Activated CD4-positive, alpha-beta memory T cell treated with anti-CD3 and anti-CD28 coated beads for 36 hours (primary cell): ENCODE measurements around the gene MTG2. TPM values are rescaled to one million over a fixed set of nuclear protein-coding genes. Genes with fewer than 3 reads are reported as not detected.
A peak's percentile ranks its signal among the peaks of the same experiment; 100 is the strongest.

ENCODE experiments used
- CTCF ChIA-PET: fragments of 350-600 bp; sonication (Branson Sonifier 250); formaldehyde crosslinking; loops from one replicate; lab custom pipeline; 2021; ENCODE audit warnings: antibody characterized with exemption, inconsistent platforms; lab: Charles Lee
- POLR2A ChIA-PET: fragments of 350-600 bp; sonication (Branson Sonifier 250); formaldehyde crosslinking; loops from one replicate; lab custom pipeline; 2021; ENCODE audit warnings: antibody characterized with exemption; lab: Charles Lee
- DNase-seq: peaks from one replicate; pipeline ENCODE4 v3.0.0-alpha.2; 2020
- H3K27ac Mint-ChIP-seq: one replicate; pipeline ENCODE4 v1.8.0; 2021; ENCODE audit warnings: mixed read lengths
- H3K27me3 Mint-ChIP-seq: one replicate; pipeline ENCODE4 v1.8.0; 2021; ENCODE audit warnings: mixed read lengths
- H3K36me3 Mint-ChIP-seq: one replicate; pipeline ENCODE4 v1.8.0; 2021; ENCODE audit warnings: mixed read lengths
- H3K4me1 Mint-ChIP-seq: one replicate; pipeline ENCODE4 v1.8.0; 2021; ENCODE audit warnings: low read depth, mixed read lengths
- H3K4me3 Mint-ChIP-seq: one replicate; pipeline ENCODE4 v1.8.0; 2021; ENCODE audit warnings: mild to moderate bottlenecking, mixed read lengths
- H3K9me3 Mint-ChIP-seq: one replicate; pipeline ENCODE4 v1.8.0; 2021; ENCODE audit warnings: mixed read lengths
- intact Hi-C: fragments of 100-400 bp; cut with micrococcal nuclease; formaldehyde crosslinking; loops from one replicate; pipeline ENCODE4 v1.15.1; 2023
- total RNA-seq, 2 experiments: library from RNA; stranded (reverse); gene quantifications; one replicate each; pipeline ENCODE4 v1.2.3, GENCODE V29; 2021

MTG2 gene
- total RNA-seq, 2 experiments from 2014 or later: 31.4 to 32.5 TPM

- CTCF ChIA-PET: no interaction called here
- H3K27ac Mint-ChIP-seq: no peak overlapping the region
- intact Hi-C loops: no loop called here
- H3K4me3 Mint-ChIP-seq: no peak overlapping the region
- POLR2A ChIA-PET: no interaction called here
- peaks cover 24% of the 10 kb centered on the region for H3K27me3 Mint-ChIP-seq
- DNase-seq: no peak
- H3K36me3 Mint-ChIP-seq: no peaks in the 10 kb centered on the region
- no peaks in the 10 kb centered on the region for H3K4me1 Mint-ChIP-seq
- no peaks in the 10 kb centered on the region for H3K9me3 Mint-ChIP-seq
Measured at GRCh38 chr20:62214067-62214466, 31.2 kb downstream of the MTG2 start.

GRCh38 chr20:62215020-62215990, 32.5 kb downstream of the MTG2 start:
- Mint-ChIP-seq H3K4me3 (no peak overlapping the region), H3K36me3 (no peaks in the 10 kb centered on the region), H3K4me1 (no peaks in the 10 kb centered on the region), H3K27ac (no peak overlapping the region), H3K9me3 (no peaks in the 10 kb centered on the region), H3K27me3 (peaks cover 26% of the 10 kb centered on the region)
- intact Hi-C loops: no loop called here
- ChIA-PET POLR2A (no interaction called here), CTCF (no interaction called here)
- DNase-seq: no peak

- POLR2A ChIA-PET: no interaction called here
- Mint-ChIP-seq H3K9me3 (no peaks in the 10 kb centered on the region), H3K27ac (no peak overlapping the region), H3K27me3 (peaks cover 32% of the 10 kb centered on the region), H3K4me1 (no peaks in the 10 kb centered on the region), H3K4me3 (no peak overlapping the region), H3K36me3 (no peaks in the 10 kb centered on the region)
- CTCF ChIA-PET: no interaction called here
- DNase-seq: no peak
- intact Hi-C loops: no loop called here
Measured at GRCh38 chr20:62215991-62216635, 33.3 kb downstream of the MTG2 start.

- H3K36me3 Mint-ChIP-seq: no peaks in the 10 kb centered on the region
- CTCF ChIA-PET: no interaction called here
- H3K4me3 Mint-ChIP-seq: no peak overlapping the region
- H3K27ac Mint-ChIP-seq: no peak overlapping the region
- intact Hi-C loops: no loop called here
- H3K9me3 Mint-ChIP-seq: no peaks in the 10 kb centered on the region
- POLR2A ChIA-PET: no interaction called here
- H3K4me1 Mint-ChIP-seq: no peaks in the 10 kb centered on the region
- peaks cover 38% of the 10 kb centered on the region for H3K27me3 Mint-ChIP-seq
- DNase-seq: no peak
Measured at GRCh38 chr20:62216636-62217566, 34.1 kb downstream of the MTG2 start.

- Mint-ChIP-seq H3K27me3 (peaks cover 44% of the 10 kb centered on the region), H3K36me3 (no peaks in the 10 kb centered on the region), H3K4me1 (no peaks in the 10 kb centered on the region), H3K9me3 (no peaks in the 10 kb centered on the region), H3K27ac (no peak overlapping the region), H3K4me3 (no peak overlapping the region)
- ChIA-PET CTCF (no interaction called here), POLR2A (no interaction called here)
- DNase-seq: no peak
- intact Hi-C loops: no loop called here
Measured at GRCh38 chr20:62217913-62218773, 35.3 kb downstream of the MTG2 start.

GRCh38 chr20:62219101-62219991, 36.5 kb downstream of the MTG2 start:
- Mint-ChIP-seq H3K4me1 (no peaks in the 10 kb centered on the region), H3K4me3 (no peak overlapping the region), H3K9me3 (no peaks in the 10 kb centered on the region), H3K27ac (no peak overlapping the region), H3K36me3 (no peaks in the 10 kb centered on the region), H3K27me3 (peaks cover 42% of the 10 kb centered on the region)
- DNase-seq: no peak
- ChIA-PET POLR2A (no interaction called here), CTCF (no interaction called here)
- intact Hi-C loops: no loop called here

GRCh38 chr20:62219992-62220665, 37.3 kb downstream of the MTG2 start, which contains the start of gene HRH3:
Gene HRH3 (minus strand): TSS chr20:62220278. CDS start chr20:62219970, 308 bp downstream.
- DNase-seq: peak; percentile 38
- Mint-ChIP-seq H3K36me3 (no peaks in the 10 kb centered on the region), H3K27me3 (peaks cover 47% of the 10 kb centered on the region), H3K9me3 (no peaks in the 10 kb centered on the region), H3K27ac (no peak within 1 kb of the TSS), H3K4me1 (no peaks in the 10 kb centered on the region), H3K4me3 (no peak within 1 kb of the TSS)
- CTCF ChIA-PET: no interaction called here
- intact Hi-C loops: no loop called here
- POLR2A ChIA-PET: no interaction called here

- peaks cover 47% of the 10 kb centered on the region for H3K27me3 Mint-ChIP-seq
- no peaks in the 10 kb centered on the region for H3K9me3 Mint-ChIP-seq
- no peaks in the 10 kb centered on the region for H3K4me1 Mint-ChIP-seq
- no peak overlapping the region for H3K27ac Mint-ChIP-seq
- H3K36me3 Mint-ChIP-seq: no peaks in the 10 kb centered on the region
- ChIA-PET POLR2A (no interaction called here), CTCF (no interaction called here)
- no peak overlapping the region for H3K4me3 Mint-ChIP-seq
- DNase-seq: no peak
- intact Hi-C loops: no loop called here
Measured at GRCh38 chr20:62220666-62221568, 38.1 kb downstream of the MTG2 start.

GRCh38 chr20:62222266-62222850, 39.5 kb downstream of the MTG2 start:
- no peaks in the 10 kb centered on the region for H3K36me3 Mint-ChIP-seq
- no peaks in the 10 kb centered on the region for H3K9me3 Mint-ChIP-seq
- H3K27ac Mint-ChIP-seq: no peak overlapping the region
- intact Hi-C loops: no loop called here
- CTCF ChIA-PET: no interaction called here
- POLR2A ChIA-PET: no interaction called here
- peaks cover 47% of the 10 kb centered on the region for H3K27me3 Mint-ChIP-seq
- DNase-seq: no peak
- H3K4me3 Mint-ChIP-seq: no peak overlapping the region
- H3K4me1 Mint-ChIP-seq: no peaks in the 10 kb centered on the region
